ENCODE data around the gene ARID2. TPM values are rescaled to one million over a fixed set of nuclear protein-coding genes. Genes with fewer than 3 reads are reported as not detected.

The ARID2 gene
- total and polyA plus RNA-seq, 2 experiments from 2014 or later = 26.5 to 54.9 TPM

DNA sequence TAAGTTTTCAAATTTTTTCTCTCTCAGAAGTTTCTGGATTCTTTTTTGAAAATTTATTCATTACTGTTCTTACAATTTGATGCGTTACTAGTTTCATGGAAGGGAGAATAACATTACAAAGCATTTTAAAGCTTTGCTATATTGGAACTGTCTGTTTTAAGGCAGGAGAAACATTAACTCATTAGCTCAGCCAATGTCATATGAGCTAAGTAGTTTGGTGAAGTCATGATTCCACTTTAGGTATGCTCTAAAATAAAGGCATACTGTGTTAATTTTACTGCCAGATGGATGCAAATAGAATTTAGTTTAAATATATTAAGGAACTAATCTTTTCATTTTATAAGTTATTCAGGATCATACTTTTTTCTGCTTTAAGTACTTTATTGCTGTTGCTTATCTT lies 46.0 kb downstream of the ARID2 start:
- Mint-ChIP-seq H3K9me3 (peaks cover 1% of the 10 kb centered on the region; the same call in 1 of the 3 replicates), H3K36me3 (ENCODE audit: low read depth) (peaks cover 2% of the 10 kb centered on the region; the same call in 2 of the 3 replicates)
- H3K79me2 ChIP-seq (replicated peaks; ENCODE audit: insufficient read depth) = peaks cover 90% of the 10 kb centered on the region

More for the DNA sequence above, 46.0 kb downstream of the ARID2 start:
- Histone ChIP-seq H3F3A (replicated peaks; ENCODE audit: low read depth) (no peaks in the 10 kb centered on the region), H3K4me1 (ENCODE audit: insufficient read depth) (peaks cover 14% of the 10 kb centered on the region), H2AFZ (no peak overlapping the region), H3K9me2 (ENCODE audit: insufficient read depth) (no peaks in the 10 kb centered on the region), H3K27ac (ENCODE audit: low read depth) (peak overlapping the region; percentile 24; the same call in 1 of the 2 replicates), H3K36me3 (ENCODE audit: insufficient read depth) (no peaks in the 10 kb centered on the region), H4K20me1 (replicated peaks; ENCODE audit: insufficient read depth) (peaks cover 23% of the 10 kb centered on the region), H3K4me3 (no peak overlapping the region), H3K27me3 (ENCODE audit: insufficient read depth) (no peaks in the 10 kb centered on the region), H3K4me2 (no peak overlapping the region)
- Mint-ChIP-seq H3K4me1 (peaks cover 22% of the 10 kb centered on the region; the same call in 2 of the 3 replicates), H3K27me3 (ENCODE audit: insufficient read depth, low read depth, poor library complexity) (no peaks in the 10 kb centered on the region), H3K27ac (no peak overlapping the region), H3K4me3 (no peak overlapping the region)
- TF ChIP-seq STAT1 (IDR thresholded peaks at IDR 0.05; ENCODE audit: unreplicated experiment) (no peak), ZNF331 (CRISPR knock-in tag; IDR thresholded peaks at IDR 0.05; ENCODE audit: low read depth) (no peak), JUNB (IDR thresholded peaks at IDR 0.05; ENCODE audit: unreplicated experiment) (no peak), EZH2phosphoT487 (IDR thresholded peaks at IDR 0.05; ENCODE audit: unreplicated experiment) (no peak), CREB1 (CRISPR knock-in tag; IDR thresholded peaks at IDR 0.05; ENCODE audit: low read depth) (no peak), CTCF (conservative IDR thresholded peaks at IDR 0.05; ENCODE audit: low read depth in 2 of 2) (no peak)
- TF ChIP-seq, protein P1, sequence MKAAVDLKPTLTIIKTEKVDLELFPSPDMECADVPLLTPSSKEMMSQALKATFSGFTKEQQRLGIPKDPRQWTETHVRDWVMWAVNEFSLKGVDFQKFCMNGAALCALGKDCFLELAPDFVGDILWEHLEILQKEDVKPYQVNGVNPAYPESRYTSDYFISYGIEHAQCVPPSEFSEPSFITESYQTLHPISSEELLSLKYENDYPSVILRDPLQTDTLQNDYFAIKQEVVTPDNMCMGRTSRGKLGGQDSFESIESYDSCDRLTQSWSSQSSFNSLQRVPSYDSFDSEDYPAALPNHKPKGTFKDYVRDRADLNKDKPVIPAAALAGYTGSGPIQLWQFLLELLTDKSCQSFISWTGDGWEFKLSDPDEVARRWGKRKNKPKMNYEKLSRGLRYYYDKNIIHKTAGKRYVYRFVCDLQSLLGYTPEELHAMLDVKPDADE (IDR thresholded peaks at IDR 0.05) = no peak
- TF ChIP-seq, protein P2, sequence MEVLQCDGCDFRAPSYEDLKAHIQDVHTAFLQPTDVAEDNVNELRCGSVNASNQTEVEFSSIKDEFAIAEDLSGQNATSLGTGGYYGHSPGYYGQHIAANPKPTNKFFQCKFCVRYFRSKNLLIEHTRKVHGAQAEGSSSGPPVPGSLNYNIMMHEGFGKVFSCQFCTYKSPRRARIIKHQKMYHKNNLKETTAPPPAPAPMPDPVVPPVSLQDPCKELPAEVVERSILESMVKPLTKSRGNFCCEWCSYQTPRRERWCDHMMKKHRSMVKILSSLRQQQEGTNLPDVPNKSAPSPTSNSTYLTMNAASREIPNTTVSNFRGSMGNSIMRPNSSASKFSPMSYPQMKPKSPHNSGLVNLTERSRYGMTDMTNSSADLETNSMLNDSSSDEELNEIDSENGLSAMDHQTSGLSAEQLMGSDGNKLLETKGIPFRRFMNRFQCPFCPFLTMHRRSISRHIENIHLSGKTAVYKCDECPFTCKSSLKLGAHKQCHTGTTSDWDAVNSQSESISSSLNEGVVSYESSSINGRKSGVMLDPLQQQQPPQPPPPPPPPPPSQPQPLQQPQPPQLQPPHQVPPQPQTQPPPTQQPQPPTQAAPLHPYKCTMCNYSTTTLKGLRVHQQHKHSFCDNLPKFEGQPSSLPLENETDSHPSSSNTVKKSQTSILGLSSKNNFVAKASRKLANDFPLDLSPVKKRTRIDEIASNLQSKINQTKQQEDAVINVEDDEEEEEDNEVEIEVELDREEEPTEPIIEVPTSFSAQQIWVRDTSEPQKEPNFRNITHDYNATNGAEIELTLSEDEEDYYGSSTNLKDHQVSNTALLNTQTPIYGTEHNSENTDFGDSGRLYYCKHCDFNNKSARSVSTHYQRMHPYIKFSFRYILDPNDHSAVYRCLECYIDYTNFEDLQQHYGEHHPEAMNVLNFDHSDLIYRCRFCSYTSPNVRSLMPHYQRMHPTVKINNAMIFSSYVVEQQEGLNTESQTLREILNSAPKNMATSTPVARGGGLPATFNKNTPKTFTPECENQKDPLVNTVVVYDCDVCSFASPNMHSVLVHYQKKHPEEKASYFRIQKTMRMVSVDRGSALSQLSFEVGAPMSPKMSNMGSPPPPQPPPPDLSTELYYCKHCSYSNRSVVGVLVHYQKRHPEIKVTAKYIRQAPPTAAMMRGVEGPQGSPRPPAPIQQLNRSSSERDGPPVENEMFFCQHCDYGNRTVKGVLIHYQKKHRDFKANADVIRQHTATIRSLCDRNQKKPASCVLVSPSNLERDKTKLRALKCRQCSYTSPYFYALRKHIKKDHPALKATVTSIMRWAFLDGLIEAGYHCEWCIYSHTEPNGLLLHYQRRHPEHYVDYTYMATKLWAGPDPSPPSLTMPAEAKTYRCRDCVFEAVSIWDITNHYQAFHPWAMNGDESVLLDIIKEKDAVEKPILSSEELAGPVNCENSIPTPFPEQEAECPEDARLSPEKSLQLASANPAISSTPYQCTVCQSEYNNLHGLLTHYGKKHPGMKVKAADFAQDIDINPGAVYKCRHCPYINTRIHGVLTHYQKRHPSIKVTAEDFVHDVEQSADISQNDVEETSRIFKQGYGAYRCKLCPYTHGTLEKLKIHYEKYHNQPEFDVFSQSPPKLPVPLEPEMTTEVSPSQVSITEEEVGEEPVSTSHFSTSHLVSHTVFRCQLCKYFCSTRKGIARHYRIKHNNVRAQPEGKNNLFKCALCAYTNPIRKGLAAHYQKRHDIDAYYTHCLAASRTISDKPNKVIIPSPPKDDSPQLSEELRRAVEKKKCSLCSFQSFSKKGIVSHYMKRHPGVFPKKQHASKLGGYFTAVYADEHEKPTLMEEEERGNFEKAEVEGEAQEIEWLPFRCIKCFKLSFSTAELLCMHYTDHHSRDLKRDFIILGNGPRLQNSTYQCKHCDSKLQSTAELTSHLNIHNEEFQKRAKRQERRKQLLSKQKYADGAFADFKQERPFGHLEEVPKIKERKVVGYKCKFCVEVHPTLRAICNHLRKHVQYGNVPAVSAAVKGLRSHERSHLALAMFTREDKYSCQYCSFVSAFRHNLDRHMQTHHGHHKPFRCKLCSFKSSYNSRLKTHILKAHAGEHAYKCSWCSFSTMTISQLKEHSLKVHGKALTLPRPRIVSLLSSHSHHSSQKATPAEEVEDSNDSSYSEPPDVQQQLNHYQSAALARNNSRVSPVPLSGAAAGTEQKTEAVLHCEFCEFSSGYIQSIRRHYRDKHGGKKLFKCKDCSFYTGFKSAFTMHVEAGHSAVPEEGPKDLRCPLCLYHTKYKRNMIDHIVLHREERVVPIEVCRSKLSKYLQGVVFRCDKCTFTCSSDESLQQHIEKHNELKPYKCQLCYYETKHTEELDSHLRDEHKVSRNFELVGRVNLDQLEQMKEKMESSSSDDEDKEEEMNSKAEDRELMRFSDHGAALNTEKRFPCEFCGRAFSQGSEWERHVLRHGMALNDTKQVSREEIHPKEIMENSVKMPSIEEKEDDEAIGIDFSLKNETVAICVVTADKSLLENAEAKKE (CRISPR knock-in tag; IDR thresholded peaks at IDR 0.05) = no peak
- no peak for DNase-seq (ENCODE audit: low spot score)
- no peak for ATAC-seq
